GM19438 (cell line): ENCODE results near the gene ZNF100.
"Not testable (repeated sequence)": the region's sequence is repeated elsewhere in the genome, so short reads cannot be mapped to it uniquely, and the experiment has no call there.

Source experiments
- ATAC-seq: cut with Tn5 transposase; IDR thresholded peaks from one replicate; pipeline ENCODE4 v1.9.1; 2021; ENCODE audit warnings: low read depth; ENCODE audit not compliant: unreplicated experiment

ZNF100 gene

DNA sequence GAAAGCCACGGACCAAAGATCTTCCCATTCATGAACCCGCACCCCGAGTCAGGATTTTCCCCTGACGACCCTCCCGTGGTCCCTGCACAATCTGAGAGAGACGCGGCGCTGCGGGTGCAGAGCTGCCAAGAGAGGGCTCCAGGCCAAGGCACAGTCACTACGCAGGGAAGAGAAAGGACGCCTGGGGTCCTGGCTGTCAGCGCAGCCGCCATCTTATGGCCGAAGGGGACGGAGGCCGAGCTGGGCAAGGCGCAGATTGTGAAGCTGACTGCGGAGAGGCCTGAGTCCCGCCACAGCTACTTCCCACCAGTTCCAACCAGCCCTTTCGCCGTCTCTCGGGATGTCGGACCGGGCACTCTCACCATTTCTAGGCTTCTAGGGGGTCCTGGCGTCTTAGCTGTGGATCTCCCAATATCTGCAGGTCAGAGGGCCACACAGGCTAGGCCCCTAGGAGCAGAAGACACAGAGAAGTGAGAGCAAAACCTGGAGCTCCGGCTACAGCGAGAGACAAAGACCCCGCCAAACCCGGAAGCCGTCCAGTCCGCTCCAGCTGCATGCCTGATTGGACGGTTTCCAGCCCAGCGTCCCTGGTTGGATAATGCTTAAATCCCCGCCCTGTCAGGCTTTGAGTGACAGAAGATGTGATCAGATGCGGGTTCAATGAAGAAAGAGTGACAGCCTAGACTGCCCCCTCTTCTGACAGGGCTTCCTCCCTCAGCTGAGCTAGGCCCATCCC is at the start of gene ZNF100:
TSS of gene ZNF100 (minus strand) at position 515 of the 736 bp plus-strand sequence. CDS start at position 365, 150 bp downstream.
- peak; percentile 95 for ATAC-seq

DNA sequence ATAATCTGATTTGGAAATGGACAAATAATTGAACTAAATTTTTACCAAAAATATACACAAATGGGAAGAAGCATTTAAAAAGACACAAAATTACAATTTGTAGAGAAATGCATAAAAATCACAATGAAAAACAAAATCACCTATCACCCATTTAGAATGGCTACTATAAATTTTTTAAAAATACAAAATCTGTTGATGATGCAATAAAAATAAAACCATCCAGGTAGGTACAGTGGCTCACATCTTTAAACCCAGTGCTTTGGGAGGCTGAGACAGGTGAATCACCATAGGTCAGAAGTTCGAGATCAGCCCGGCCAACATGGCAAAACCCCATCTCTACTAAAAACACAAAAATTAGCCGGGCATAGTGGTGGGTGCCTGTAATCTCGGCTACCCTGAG is 45.1 kb upstream of the ZNF100 start:
- no peak for ATAC-seq

DNA sequence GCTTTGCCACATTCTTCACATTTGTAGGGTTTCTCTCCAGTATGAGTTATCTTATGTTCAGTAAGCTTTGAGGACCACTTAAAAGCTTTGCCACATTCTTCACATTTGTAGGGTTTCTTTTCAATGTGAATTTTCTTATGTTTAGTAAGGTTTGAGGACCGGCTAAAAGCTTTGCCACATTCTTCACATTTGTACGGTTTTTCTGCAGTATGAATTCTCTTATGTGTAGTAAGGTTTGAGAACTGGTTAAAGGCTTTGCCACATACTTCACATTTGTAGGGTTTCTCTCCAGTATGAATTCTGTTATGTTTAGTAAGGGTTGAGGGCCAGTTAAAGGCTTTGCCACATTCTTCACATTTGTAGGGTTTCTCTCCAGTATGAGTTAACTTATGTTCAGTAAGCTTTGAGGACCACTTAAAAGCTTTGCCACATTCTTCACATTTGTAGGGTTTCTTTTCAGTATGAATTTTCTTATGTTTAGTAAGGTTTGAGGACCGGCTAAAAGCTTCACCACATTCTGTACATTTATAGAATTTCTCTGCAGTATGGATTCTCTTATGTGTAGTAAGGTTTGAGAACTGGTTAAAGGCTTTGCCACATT is 41.1 kb upstream of the ZNF100 start:
- ATAC-seq = not testable (repeated sequence)

DNA sequence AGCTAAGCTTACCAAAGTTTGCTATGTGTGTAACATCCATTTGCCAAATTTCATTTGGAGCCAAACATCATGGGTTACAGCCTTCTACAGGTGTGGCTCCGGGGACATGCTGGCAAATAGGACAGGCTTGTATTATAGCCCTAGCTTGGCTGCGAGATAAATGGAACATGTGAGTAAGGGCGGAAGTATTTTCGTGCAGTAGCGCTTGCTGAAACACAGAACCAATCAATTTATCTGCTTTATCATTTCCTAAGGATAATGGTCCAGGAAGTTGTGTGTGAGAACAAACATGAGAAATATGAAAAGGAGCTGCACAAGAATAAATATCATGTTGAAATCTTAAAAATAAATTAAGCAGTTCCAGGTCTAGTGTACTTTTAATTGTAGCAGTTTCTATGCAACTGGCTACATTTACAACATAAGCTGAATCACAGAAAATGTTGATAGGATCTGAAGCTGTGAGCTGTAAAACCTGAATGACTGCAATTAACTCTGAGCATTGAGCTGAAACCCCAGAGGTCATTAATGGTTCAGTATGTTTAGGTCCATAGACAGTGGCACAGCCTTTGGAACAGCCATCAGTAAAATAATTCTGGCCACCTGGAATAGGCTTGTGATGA is 22.2 kb upstream of the ZNF100 start:
- ATAC-seq = no peak

DNA sequence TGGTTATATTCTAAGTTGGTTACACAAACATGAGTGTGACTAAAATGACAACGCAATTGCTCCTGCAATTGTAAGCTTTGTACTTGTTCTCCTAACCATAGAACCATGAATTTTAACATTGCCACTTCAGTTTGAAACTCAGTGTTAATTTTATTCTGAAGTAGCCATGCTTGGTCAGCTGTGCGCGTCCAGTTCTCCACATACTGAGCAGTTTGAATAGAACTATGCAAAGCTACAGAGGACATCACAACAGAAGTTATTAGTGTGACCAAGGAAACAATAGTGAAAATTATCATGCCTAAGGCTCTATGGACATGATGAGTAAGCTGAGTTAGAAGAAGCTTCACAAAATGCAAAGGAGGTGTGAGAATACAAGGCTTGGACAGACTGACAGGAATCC is 19.6 kb upstream of the ZNF100 start:
- no peak for ATAC-seq

DNA sequence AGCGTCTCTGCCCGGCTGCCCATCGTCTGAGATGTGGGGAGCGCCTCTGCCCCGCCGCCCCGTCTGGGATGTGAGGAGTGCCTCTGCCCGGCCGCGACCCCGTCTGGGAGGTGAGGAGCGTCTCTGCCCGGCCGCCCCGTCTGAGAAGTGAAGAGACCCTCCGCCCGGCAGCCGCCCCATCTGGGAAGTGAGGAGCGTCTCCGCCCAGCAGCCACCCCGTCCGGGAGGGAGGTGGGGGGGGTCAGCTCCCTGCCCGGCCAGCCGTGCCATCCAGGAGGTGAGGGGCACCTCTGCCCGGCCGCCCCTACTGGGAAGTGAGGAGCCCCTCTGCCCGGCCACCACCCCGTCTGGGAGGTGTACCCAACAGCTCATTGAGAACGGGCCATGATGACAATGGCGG is 8.4 kb upstream of the ZNF100 start:
- ATAC-seq = not testable (repeated sequence)

DNA sequence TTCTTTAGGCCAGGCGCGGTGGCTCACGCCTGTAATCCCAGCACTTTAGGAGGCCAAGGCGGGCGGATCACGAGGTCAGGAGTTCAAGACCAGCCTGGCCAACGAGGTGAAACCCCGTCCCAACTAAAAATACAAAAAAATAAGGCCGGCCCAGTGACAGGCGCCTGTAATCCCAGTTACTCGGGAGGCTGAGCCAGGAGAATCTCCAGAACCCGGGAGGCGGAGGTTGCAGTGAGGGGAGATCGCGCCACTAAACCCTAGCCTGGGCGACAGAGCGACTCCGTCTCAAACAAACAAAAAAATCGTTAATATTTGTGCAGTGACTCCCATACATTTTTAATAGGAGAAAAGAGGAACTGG is 694 bp downstream of the ZNF100 start:
- ATAC-seq = peak; percentile 3

DNA sequence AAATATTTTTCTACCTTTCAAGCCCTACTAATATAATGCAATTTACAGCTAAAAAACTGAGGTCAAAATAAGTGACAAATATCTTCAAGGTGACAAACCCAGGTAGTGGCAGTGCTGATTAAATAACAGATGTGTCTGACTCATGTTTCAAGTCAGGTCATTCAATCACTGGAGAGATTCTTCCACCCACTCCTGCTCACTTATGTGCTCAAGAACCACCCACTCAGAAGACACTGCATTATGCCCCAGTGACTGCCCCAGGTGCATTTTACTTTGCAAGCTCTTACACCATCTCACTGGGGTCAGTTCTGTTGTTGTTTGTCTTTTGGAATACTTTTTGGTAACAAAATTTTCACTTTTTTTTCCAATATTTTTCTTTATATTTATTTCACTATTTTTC is 2.2 kb downstream of the ZNF100 start:
- no peak for ATAC-seq

DNA sequence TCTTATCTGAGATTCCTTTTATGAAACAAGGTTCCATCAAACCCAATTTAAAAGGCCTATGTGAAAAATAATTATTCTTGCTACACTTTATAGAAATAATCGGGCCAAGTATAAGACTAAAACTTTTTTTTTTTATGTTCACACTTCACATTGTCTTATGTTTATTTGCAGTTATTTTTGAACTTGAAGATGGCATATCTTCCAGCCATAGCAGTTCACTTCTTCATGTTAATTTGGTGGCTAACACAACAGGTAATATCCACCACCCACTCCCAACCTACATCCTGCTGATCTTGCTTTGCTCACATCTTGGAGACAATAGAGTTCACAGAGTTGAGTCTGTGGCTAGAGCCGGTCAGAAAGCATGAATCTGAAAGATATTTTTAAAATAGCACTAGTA is 5.8 kb downstream of the ZNF100 start:
- ATAC-seq = not testable (repeated sequence)

DNA sequence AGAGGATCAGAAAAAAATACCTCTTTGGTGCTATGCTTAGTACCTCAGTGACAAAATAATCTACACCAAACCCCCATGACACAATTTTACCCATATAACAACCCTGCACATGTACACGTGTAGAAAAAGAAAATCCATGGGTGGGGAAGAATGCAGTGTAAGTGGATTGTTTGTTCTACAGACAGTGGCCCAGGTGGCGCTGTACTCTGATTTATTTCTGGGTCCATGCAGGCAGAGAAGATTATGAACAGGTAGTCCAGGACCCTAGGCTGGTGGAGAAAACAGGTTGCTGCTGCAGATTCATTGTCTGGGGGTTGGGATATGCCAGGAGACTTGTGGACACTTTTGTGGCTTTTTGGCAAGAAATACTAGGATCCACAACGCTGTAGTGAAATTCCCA is 9.1 kb downstream of the ZNF100 start:
- ATAC-seq = no peak

DNA sequence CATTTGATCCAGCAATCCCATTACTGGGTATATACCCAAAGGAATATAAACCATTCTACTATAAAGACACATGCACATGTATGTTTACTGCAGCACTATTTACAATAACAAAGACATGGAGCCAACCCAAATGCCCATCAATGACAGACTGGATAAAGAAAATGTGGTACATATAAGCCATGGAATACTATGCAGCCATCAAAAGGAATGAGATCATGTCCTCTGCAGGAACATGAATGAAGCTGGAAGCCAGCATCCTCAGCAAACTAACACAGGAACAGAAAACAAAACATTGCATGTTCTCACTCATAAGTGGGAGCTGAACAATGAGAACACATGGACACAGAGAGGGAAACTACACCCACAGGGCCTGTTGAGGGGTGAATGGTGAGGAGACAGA is 11.8 kb downstream of the ZNF100 start:
- ATAC-seq = not testable (repeated sequence)

DNA sequence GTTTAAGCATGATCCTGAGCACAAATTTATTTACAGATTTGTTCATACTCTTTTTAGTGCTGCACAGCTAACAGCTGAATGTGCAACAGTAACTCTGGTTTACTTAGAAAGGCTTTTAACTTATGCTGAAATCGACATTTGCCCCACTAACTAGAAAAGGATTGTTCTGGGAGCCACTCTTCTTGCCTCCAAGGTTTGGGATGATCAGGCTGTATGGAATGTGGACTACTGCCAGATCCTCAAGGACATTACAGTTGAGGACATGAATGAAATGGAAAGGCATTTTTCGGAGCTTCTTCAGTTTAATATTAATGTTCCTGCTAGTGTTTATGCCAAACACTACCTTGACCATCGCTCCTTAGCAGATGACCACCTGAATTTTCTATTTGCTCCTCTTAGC is 16.0 kb downstream of the ZNF100 start:
- ATAC-seq = no peak

DNA sequence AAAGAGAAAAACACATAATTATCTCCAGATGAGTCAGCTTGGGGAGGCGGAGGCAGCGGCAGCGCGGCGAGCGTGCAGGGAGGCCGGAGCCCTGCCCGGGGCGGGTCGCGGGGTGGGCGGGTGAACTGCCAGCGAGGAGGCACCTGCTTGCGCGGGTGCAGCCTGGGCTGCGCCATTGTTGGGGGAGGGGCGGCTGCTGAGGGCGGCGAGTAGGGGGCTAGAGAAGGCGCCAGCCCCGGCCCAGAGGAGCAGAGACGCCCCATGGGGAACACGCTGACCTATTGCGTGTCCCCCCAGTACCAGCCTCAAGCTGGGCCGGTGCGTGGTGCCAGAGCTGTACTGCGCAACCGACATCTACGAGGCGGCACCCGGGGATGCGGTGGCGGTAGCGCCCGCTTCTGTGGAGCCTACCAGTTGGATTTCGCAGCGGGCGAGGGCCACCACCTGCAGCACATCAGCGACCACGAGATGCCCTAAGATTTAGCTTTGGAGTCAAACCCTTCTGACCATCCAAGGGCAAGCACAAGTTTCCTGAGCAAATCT is 16.7 kb downstream of the ZNF100 start:
- no peak for ATAC-seq

DNA sequence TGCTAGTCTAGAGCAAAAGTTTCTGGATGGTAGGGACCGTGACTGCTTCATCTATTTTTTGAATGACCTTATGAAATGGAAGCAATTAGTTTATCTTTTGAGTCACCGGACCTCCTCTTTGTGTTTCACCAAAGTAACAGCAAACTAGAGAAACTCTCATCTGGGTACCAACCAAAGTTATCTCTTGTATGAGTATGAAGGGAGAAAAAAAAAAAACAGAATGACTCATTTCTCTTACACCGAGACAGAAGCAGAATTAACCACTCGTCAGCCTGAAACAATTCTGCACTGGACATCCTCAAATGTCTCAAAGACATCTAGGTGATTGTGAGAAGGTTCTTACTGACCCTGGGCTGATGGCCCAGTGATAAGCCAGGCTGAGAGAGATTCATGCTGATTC is 18.3 kb downstream of the ZNF100 start:
- ATAC-seq = no peak

DNA sequence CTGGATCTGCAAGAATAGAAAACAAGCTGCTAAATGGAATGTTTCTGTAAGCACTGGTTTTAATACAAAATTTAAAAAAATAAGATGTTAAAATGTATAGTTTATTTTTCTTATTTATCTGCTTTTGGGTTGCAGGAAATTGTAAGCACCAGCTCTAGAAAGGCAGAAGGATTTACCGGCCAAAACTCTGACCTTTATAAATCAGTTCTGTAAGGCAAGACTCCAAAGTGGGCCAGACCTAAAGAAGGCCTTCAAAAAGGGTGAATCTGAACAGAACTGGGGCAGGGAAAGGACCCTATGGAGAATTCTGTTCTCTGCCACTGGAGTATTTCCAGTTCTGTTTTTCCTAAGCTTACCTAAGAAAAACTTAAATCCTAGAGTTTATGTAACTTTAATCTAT is 19.3 kb downstream of the ZNF100 start:
- no peak for ATAC-seq

DNA sequence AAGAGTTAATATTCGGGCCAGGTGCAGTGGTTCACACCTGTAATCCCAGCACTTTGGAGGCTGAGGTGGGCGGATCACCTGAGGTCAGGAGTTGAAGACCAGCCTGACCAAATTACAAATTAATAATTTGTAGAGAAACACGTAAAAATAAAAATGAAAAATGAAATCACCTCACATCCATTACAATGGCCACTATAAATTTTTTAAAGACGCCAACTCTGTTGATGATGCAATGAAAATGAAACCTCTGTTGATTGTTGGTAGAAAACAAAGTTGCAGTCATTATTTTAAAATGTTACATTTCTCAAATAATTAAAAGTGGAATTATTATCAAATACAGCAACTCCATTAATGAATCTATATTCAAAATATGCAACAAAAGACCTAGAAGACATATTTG is 26.8 kb downstream of the ZNF100 start:
- no peak for ATAC-seq

DNA sequence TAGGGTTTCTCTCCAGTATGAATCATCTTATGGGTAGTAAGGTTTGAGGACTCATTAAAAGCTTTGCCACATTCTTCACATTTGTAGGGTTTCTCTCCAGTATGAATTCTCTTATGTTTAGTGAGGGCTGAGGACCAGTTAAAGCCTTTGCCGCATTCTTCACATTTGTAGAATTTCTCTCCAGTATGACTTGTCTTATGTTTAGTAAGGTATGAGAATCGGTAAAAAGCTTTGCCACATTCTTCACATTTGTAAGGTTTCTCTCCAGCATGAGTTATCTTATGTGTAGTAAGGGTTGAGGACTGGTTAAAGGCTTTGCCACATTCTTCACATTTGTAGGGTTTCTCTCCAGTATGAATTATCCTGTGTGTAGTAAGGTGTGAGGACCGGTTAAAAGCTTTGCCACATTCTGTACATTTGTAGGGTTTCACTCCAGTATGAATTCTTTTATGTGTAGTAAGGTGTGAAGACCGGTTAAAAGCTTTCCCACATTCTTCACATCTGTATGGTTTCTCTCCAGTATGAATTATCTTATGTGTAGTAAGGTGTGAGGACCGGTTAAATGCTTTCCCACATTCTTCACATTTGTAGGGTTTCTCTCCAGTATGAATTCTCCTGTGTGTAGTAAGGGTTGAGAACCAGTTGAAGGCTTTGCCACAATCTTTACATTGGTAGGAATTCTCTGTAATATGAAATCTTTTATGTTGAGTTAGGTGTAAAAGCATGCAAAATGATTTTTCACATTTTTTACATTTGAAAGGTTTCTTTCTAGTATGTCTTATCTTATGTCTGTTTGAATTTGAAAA is 40.2 kb downstream of the ZNF100 start:
- not testable (repeated sequence) for ATAC-seq

DNA sequence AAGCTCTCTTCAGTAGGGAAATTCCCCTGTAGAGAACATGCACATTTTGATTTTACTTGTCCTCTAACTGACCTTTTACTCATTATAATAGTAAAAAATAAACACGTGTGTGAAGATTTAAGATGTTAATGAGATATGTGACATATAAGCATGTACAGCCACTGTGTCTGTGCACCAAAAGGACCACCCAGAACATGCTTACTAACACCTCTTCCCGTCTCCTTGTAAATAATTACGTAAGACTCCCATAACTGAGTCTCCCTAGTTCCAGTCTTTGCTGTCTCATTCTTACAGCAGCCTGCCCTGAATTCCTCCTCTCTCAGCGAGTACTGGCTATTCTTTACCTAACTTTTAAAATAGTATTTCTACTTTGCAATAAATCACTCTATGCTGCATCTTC is 53.6 kb downstream of the ZNF100 start:
- no peak for ATAC-seq

DNA sequence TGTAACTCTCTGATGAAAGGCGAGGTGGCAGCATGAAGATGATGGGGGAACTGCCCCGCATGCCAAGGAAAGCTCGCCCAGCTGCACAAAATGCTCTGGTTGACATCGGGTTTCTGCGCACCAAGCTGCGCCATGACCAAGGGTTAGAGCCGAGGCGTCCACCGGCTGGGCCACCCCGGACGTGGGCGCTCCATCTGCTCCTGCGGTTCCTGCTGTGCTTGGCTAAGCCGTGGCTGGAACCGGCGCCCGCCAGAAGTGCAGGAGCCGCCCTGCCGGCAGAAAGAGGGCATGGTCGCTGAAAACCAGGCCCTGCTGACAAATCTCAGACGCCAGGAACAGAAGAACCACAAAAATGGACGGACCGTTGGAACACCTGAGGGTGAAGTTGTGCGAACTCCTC is 57.9 kb downstream of the ZNF100 start:
- ATAC-seq = no peak

DNA sequence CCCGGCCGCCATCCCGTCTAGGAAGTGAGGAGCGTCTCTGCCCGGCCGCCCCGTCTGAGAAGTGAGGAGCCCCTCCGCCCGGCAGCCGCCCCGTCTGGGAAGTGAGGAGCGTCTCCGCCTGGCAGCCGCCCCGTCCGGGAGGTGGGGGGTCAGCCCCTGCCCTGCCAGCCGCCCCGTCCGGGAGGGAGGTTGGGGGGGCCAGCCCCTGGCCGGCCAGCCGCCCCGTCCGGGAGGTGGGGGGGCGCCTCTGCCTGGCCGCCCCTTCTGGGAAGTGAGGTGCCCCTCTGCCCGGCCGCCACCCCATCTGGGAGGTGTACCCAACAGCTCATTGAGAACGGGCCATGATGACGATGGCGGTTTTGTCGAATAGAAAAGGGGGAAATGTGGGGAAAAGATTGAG is 59.5 kb downstream of the ZNF100 start:
- not testable (repeated sequence) for ATAC-seq

DNA sequence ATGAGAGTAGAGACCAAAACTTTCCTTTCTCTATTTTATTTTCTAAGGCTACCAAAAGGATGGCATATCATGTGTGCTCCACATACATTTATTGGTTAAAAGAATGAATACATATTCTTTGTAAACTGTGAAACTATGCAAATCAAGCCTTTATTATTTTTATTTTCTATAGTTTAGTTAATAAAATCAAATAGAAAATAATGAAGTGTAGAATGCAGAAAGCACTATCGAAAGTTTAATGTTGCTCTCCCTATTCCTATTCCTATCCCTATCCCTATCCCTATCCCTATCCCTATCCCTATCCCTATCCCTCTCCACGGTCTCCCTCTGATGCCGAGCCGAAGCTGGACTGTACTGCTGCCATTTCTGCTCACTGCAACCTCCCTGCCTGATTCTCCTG is 60.3 kb downstream of the ZNF100 start:
- no peak for ATAC-seq
